Astrocyte (in vitro differentiated cells and primary cell): ENCODE measurements around the gene CYP46A1. TPM values are rescaled to one million over a fixed set of nuclear protein-coding genes. Genes with fewer than 3 reads are reported as not detected.

Experiments
- DNase-seq: peaks from one replicate; pipeline ENCODE4 v3.0.0-alpha.2; 2010; ENCODE audit warnings: low read depth
- FAIRE-seq: peaks from 2 replicates; lab custom pipeline; 2011; peaks lifted over from hg19 to GRCh38; lab: Jason Lieb, UNC
- H2AFZ ChIP-seq: 2 replicates; pipeline ENCODE4 v1.6.0; 2012; ENCODE audit warnings: low read depth, low read length, inconsistent platforms
- H3K27ac ChIP-seq: 2 replicates; pipeline ENCODE4 v1.5.1; 2011; ENCODE audit warnings: low read depth, low read length, inconsistent platforms
- H3K27me3 ChIP-seq: 2 replicates; pipeline ENCODE4 v1.6.0; 2011; ENCODE audit warnings: low read length, inconsistent platforms; ENCODE audit not compliant: insufficient read depth
- H3K36me3 ChIP-seq: 2 replicates; pipeline ENCODE4 v1.5.1; 2011; ENCODE audit warnings: low read length, inconsistent platforms; ENCODE audit not compliant: insufficient read depth
- H3K4me1 ChIP-seq: 2 replicates; pipeline ENCODE4 v1.5.1; 2011; ENCODE audit warnings: low read length, inconsistent platforms; ENCODE audit not compliant: insufficient read depth
- H3K4me2 ChIP-seq: 2 replicates; pipeline ENCODE4 v1.6.0; 2012; ENCODE audit warnings: low read length, inconsistent platforms
- H3K4me3 ChIP-seq: 2 replicates; pipeline ENCODE4 v1.5.1; 2011; ENCODE audit warnings: low read depth, mild to moderate bottlenecking, low read length, inconsistent platforms; ENCODE audit not compliant: insufficient read depth
- H3K79me2 ChIP-seq: 2 replicates; pipeline ENCODE4 v1.6.0; 2012; ENCODE audit warnings: mild to moderate bottlenecking, low read length, inconsistent platforms; ENCODE audit not compliant: insufficient read depth
- H3K9ac ChIP-seq: 2 replicates; pipeline ENCODE4 v1.6.0; 2012; ENCODE audit warnings: mild to moderate bottlenecking, low read length, inconsistent platforms
- H3K9me3 ChIP-seq: 2 replicates; pipeline ENCODE4 v1.5.1; 2012; ENCODE audit warnings: low read depth, mild to moderate bottlenecking, low read length, inconsistent platforms; ENCODE audit not compliant: insufficient read depth
- H4K20me1 ChIP-seq: 2 replicates; pipeline ENCODE4 v1.6.0; 2012; ENCODE audit warnings: low read length, inconsistent platforms; ENCODE audit not compliant: insufficient read depth
- H3K27ac Mint-ChIP-seq: one replicate; pipeline ENCODE4 v1.8.0; 2021; ENCODE audit warnings: mild to moderate bottlenecking, mixed read lengths; ENCODE audit not compliant: unreplicated experiment
- H3K27me3 Mint-ChIP-seq: one replicate; pipeline ENCODE4 v1.8.0; 2021; ENCODE audit warnings: low read depth, mixed read lengths; ENCODE audit not compliant: unreplicated experiment
- H3K36me3 Mint-ChIP-seq: one replicate; pipeline ENCODE4 v1.8.0; 2021; ENCODE audit warnings: low read depth, mixed read lengths; ENCODE audit not compliant: unreplicated experiment
- H3K4me1 Mint-ChIP-seq: one replicate; pipeline ENCODE4 v1.8.0; 2021; ENCODE audit warnings: low read depth, mixed read lengths; ENCODE audit not compliant: unreplicated experiment
- H3K4me3 Mint-ChIP-seq: one replicate; pipeline ENCODE4 v1.8.0; 2021; ENCODE audit warnings: mild to moderate bottlenecking, moderate library complexity, mixed read lengths; ENCODE audit not compliant: unreplicated experiment
- H3K9me3 Mint-ChIP-seq: one replicate; pipeline ENCODE4 v1.8.0; 2021; ENCODE audit warnings: mild to moderate bottlenecking, mixed read lengths; ENCODE audit not compliant: unreplicated experiment
- CTCF ChIP-seq: IDR thresholded peaks from 2 replicates; pipeline ENCODE4 v1.5.1; 2011; ENCODE audit warnings: low read depth, mild to moderate bottlenecking, inconsistent platforms, low read length, moderate library complexity; ENCODE audit not compliant: insufficient read depth
- EZH2 ChIP-seq: IDR thresholded peaks from 2 replicates; pipeline ENCODE4 v1.6.1; 2012; ENCODE audit warnings: mild to moderate bottlenecking, low read length, inconsistent platforms; ENCODE audit not compliant: insufficient read depth
- total RNA-seq: library from RNA; stranded (reverse); gene quantifications from 2 replicates; pipeline ENCODE4 v1.2.1, GENCODE V29; 2021

Gene CYP46A1
- total RNA-seq, 1 donor from 2014 or later, result 0.52 TPM

DNA sequence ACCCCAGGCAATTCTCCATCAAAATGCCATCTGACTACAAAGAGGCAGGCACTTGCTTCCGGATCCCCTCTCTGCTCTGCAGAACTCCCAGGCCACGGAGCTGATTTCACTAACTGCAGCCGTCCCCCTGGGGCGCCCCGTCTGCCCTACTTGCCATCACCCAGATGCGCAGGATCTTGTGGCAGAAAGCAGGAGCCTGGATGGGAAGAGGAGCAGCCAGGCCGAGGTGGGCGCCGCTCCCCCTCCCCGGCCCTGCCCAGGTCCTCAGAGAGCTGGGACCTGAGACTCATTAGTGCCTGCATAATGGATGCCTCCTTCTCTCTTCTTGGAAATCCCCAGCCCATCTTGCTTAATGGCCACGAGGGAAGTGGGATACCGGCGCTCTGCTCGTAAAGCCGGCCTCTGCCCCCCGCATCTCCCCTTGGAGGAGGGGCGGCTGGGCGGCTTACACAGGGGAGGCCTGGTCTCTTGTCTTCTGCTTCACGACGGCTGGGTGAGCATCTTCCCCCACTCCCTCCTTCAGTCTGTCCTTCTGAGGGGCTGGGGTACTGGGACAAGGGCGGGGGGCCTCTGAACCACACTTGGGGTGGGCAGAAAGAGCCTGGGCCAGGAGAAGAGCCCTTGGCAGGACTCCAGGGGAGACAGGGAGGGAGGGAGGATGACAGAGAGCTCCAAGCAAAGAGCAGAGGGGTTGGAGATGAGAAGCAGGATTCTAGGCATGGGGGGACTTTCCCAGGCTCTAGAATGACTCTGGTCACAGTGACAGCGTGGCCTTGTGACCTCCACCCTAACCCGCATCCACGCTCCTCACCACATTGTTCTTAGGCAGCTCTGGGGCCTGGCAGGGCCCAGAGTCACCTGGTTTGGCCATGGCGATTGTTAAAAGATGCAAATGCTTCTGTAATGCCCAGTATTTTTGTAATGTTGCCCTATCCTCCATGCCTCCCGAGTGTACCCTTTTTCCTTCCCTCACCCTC is 89.7 kb downstream of the CYP46A1 start:
- H2AFZ ChIP-seq, result no peak overlapping the region
- H3K4me2 ChIP-seq, result no peak overlapping the region
- no peak overlapping the region for H3K27ac ChIP-seq
- TF ChIP-seq CTCF, result no peak
- TF ChIP-seq EZH2, result no peak
- Mint-ChIP-seq H3K9me3 (peaks cover 10% of the 10 kb centered on the region), H3K27ac (no peak overlapping the region), H3K4me1 (peaks cover 5% of the 10 kb centered on the region), H3K27me3 (peaks cover 12% of the 10 kb centered on the region), H3K36me3 (peaks cover 4% of the 10 kb centered on the region), H3K4me3 (no peak overlapping the region)
- peaks cover 14% of the 10 kb centered on the region for H3K4me1 ChIP-seq
- no peak for DNase-seq
- no peak for FAIRE-seq
- H3K9me3 ChIP-seq, result no peaks in the 10 kb centered on the region
- H4K20me1 ChIP-seq, result no peaks in the 10 kb centered on the region
- H3K79me2 ChIP-seq, result no peaks in the 10 kb centered on the region
- H3K9ac ChIP-seq, result no peak overlapping the region
- H3K36me3 ChIP-seq, result no peaks in the 10 kb centered on the region
- no peak overlapping the region for H3K4me3 ChIP-seq
- H3K27me3 ChIP-seq, result no peaks in the 10 kb centered on the region

DNA sequence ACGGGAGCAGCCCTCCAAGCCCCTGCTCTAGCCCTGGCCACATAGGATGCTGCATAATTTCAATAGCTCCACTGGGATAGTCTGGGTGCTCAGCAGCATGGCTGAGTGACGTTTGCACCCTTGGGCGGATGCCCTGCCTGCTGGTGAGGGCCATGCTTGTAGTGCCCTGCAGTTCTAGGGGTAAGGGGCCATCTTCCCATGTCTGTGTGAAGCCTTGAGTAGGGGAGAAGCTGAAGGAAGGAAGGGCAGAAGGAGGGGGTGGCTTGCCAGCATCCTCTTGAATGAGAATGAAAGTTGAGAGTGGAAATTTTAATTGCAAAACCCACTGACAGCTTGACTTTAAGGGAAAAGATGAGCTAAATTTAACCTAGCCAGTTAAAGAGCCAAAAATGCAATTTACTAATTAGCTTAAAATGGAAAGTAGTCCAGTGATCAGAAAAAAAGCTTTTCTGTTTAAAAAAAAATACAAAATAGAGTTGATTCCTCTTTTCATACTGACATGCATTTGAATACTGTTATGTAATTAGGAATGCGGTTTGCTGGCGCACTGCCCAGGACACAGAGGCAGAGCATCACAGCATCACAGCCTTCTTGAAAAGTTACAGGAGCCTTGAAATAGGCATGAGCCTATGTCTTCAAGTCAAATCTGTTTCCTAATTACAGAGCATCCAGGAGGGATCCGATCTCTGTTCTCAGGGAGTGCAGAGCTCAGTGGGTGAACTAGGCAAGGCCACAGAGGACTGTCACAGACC is 90.6 kb downstream of the CYP46A1 start:
- no peak overlapping the region for H3K4me3 Mint-ChIP-seq
- Histone ChIP-seq H3K4me2 (no peak overlapping the region), H3K4me3 (no peak overlapping the region), H3K4me1 (peaks cover 18% of the 10 kb centered on the region), H3K36me3 (no peaks in the 10 kb centered on the region), H3K79me2 (no peaks in the 10 kb centered on the region), H2AFZ (no peak overlapping the region), H3K9ac (no peak overlapping the region), H3K9me3 (no peaks in the 10 kb centered on the region), H3K27ac (no peak overlapping the region), H3K27me3 (no peaks in the 10 kb centered on the region), H4K20me1 (no peaks in the 10 kb centered on the region)
- DNase-seq (no peak), FAIRE-seq (peak; percentile 70)
- no peak overlapping the region for H3K27ac Mint-ChIP-seq
- peaks cover 11% of the 10 kb centered on the region for H3K9me3 Mint-ChIP-seq
- H3K27me3 Mint-ChIP-seq, result peaks cover 11% of the 10 kb centered on the region
- peaks cover 4% of the 10 kb centered on the region for H3K36me3 Mint-ChIP-seq
- peaks cover 10% of the 10 kb centered on the region for H3K4me1 Mint-ChIP-seq
- TF ChIP-seq CTCF, result no peak
- no peak for TF ChIP-seq EZH2
